HG02840 (cell line): ENCODE measurements around the gene GCA.

Source experiments
- ATAC-seq: cut with Tn5 transposase; IDR thresholded peaks from one replicate; pipeline ENCODE4 v1.9.1; 2021; ENCODE audit warnings: mild to moderate bottlenecking, moderate library complexity, moderate number of reproducible peaks; ENCODE audit not compliant: unreplicated experiment, low FRiP score

GCA gene

GRCh38 chr2:162343824-162344616 is at the start of gene GCA:
GCA (plus strand) TSS chr2:162344132; CDS start chr2:162344249, 117 bp downstream.
- ATAC-seq = peak; percentile 100

GRCh38 chr2:162295009-162295408 is 48.9 kb upstream of the GCA start:
- ATAC-seq = no peak

GRCh38 chr2:162297925-162298552 is 45.9 kb upstream of the GCA start:
- no peak for ATAC-seq

- ATAC-seq = no peak
Measured at GRCh38 chr2:162298669-162299335, 45.1 kb upstream of the GCA start.

GRCh38 chr2:162300266-162300665 is 43.7 kb upstream of the GCA start:
- ATAC-seq = no peak

GRCh38 chr2:162301151-162301804 is 42.7 kb upstream of the GCA start:
- ATAC-seq = no peak

- ATAC-seq = no peak
Measured at GRCh38 chr2:162301877-162302276, 42.1 kb upstream of the GCA start.

GRCh38 chr2:162305901-162306300 is 38.0 kb upstream of the GCA start:
- no peak for ATAC-seq

- no peak for ATAC-seq
Measured at GRCh38 chr2:162308747-162309503, 35.0 kb upstream of the GCA start.

- ATAC-seq = no peak
Measured at GRCh38 chr2:162312853-162313252, 31.1 kb upstream of the GCA start.

- ATAC-seq = no peak
Measured at GRCh38 chr2:162315938-162316337, 28.0 kb upstream of the GCA start.

- ATAC-seq = no peak
Measured at GRCh38 chr2:162316590-162316989, 27.3 kb upstream of the GCA start.

- ATAC-seq = no peak
Measured at GRCh38 chr2:162317058-162317742, 26.7 kb upstream of the GCA start.

GRCh38 chr2:162317861-162318327 is 26.0 kb upstream of the GCA start:
- ATAC-seq = peak; percentile 4

- peak; percentile 88 for ATAC-seq
Measured at GRCh38 chr2:162318328-162319180, 25.4 kb upstream of the GCA start, which contains the start of gene IFIH1. IFIH1 (minus strand) TSS chr2:162318684; CDS start chr2:162318307, 377 bp downstream.

GRCh38 chr2:162320864-162321517 is 22.9 kb upstream of the GCA start:
- ATAC-seq = no peak

GRCh38 chr2:162324953-162325352 is 19.0 kb upstream of the GCA start:
- ATAC-seq = no peak
